Retinal pigment epithelial cell (primary cell): ENCODE measurements around the gene FAM3A.

Experiments
- DNase-seq: peaks from one replicate; pipeline ENCODE4 v3.0.0-alpha.2; 2010; ENCODE audit warnings: low read depth
- H3K4me3 ChIP-seq: 2 replicates; pipeline ENCODE4 v1.5.1; 2011; ENCODE audit warnings: mild to moderate bottlenecking, low read length, control low read depth, moderate library complexity
- CTCF ChIP-seq: conservative IDR thresholded peaks from 2 replicates; pipeline ENCODE4 v1.5.1; 2011; ENCODE audit warnings: low read depth, low read length, control low read depth, inconsistent platforms

The FAM3A gene

GRCh38 chrX:154526901-154527675 lies 11.1 kb upstream of the FAM3A start:
- peak overlapping the region; percentile 18 for H3K4me3 ChIP-seq
- peak; percentile 57 for TF ChIP-seq CTCF
- no peak for DNase-seq

- TF ChIP-seq CTCF, result no peak
These were observed 9.8 kb upstream of the FAM3A start for GRCh38 chrX:154525606-154526490.

GRCh38 chrX:154519389-154519788 lies 3.4 kb upstream of the FAM3A start:
- no peak for TF ChIP-seq CTCF
- no peak overlapping the region for H3K4me3 ChIP-seq
- DNase-seq, result no peak

More at GRCh38 chrX:154525606-154526490, 9.8 kb upstream of the FAM3A start:
- H3K4me3 ChIP-seq, result no peak overlapping the region
- no peak for DNase-seq

- no peak for DNase-seq
- no peak overlapping the region for H3K4me3 ChIP-seq
- no peak for TF ChIP-seq CTCF
These were observed 1.2 kb upstream of the FAM3A start for GRCh38 chrX:154517101-154517781.

GRCh38 chrX:154516656-154517100 lies 646 bp upstream of the FAM3A start:
- TF ChIP-seq CTCF, result no peak
- peak overlapping the region; percentile 51 for H3K4me3 ChIP-seq
- no peak for DNase-seq

- TF ChIP-seq CTCF, result no peak
- peak overlapping the region; percentile 58 for H3K4me3 ChIP-seq
- no peak for DNase-seq
These were observed 704 bp downstream of the FAM3A start for GRCh38 chrX:154515090-154515965.
